Upper lobe of left lung (tissue), 4 donors: ENCODE results near the gene RTEL1.
A peak's percentile ranks its signal among the peaks of the same experiment; 100 is the strongest.

Experiments used
- POLR2AphosphoS5 ChIP-seq, 2 donors: sonication (generic); formaldehyde crosslinking; IDR thresholded peaks; one replicate each; pipeline ENCODE4 v1.5.1; 2017; ENCODE audit warnings: antibody characterized with exemption in 2 of 2
- TF ChIP-seq, protein P1 (sequence below), 6 experiments: fragments of 450-650 bp in 4 of 6; fragments of 200-600 bp in 2 of 6; sonication (generic) in 2 of 6; IDR thresholded peaks; one replicate each; pipeline ENCODE4 v1.5.1; 2016 to 2019; ENCODE audit warnings: antibody characterized with exemption in 6 of 6

DNA sequence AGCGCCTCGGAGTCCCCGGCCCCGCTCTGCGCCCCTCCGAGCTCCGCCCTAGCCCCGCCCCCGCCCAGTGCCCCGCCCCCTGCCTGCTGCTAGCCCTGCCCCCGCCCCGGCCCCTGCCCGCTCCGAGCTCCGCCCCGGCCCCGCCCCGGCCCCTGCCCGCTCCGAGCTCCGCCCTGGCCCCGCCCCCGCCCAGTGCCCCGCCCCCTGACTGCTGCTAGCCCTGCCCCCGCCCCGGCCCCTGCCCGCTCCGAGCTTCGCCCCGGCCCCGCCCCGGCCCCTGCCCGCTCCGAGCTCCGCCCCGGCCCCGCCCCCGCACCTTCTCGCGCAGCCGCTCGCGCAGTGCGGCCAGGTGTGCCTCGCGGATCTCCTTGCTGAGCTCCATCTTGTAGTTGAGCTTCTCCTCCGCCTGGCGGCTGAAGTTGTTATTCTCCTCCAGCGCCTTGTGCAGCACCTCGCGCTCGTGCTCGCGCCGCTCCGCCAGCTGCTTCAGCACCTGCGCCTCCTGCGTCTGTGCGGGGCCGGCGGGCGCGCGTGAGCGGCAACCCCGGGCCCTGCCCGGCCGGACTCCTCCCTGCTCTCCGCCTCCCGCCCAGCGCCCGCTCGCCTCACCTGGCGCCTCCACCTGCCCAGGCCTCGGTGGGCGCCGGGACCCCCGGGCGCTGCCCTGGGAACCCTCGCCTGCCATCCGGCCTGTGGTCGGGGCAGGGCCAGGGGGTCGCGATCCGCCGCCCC, 16.2 kb upstream of the RTEL1 start:
- TF ChIP-seq, protein P1, sequence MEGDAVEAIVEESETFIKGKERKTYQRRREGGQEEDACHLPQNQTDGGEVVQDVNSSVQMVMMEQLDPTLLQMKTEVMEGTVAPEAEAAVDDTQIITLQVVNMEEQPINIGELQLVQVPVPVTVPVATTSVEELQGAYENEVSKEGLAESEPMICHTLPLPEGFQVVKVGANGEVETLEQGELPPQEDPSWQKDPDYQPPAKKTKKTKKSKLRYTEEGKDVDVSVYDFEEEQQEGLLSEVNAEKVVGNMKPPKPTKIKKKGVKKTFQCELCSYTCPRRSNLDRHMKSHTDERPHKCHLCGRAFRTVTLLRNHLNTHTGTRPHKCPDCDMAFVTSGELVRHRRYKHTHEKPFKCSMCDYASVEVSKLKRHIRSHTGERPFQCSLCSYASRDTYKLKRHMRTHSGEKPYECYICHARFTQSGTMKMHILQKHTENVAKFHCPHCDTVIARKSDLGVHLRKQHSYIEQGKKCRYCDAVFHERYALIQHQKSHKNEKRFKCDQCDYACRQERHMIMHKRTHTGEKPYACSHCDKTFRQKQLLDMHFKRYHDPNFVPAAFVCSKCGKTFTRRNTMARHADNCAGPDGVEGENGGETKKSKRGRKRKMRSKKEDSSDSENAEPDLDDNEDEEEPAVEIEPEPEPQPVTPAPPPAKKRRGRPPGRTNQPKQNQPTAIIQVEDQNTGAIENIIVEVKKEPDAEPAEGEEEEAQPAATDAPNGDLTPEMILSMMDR (IDR thresholded peaks at IDR 0.05) = peak; percentile 33 to 94 (median 80)
- peak; percentile 7 to 39 for TF ChIP-seq POLR2AphosphoS5 (IDR thresholded peaks at IDR 0.05)
